Caco-2 (cell line): ENCODE data around the gene CD226. TPM values are rescaled to one million over a fixed set of nuclear protein-coding genes. Genes with fewer than 3 reads are reported as not detected.

ENCODE experiments used
- BruUV-seq: library from RNA; stranded (reverse); fragments of 400-500 nt; replicated peaks from 2 replicates; lab custom pipeline; 2021; lab: Mats Ljungman, UMichigan
- CTCF ChIA-PET: fragments of 300-600 bp; sonication (Branson Sonifier 250); formaldehyde crosslinking; loops from one replicate; lab custom pipeline; 2022; ENCODE audit warnings: antibody characterized with exemption; lab: Charles Lee
- POLR2A ChIA-PET: fragments of 300-600 bp; sonication (Branson Sonifier 250); formaldehyde crosslinking; loops from one replicate; lab custom pipeline; 2022; ENCODE audit warnings: antibody characterized with exemption; lab: Charles Lee
- DNase-seq, 2 experiments: peaks; one replicate each; pipeline versions ENCODE4 v3.0.0 to v3.0.0-alpha.2; 2020 to 2022
- H3K27me3 ChIP-seq: replicated peaks from 2 replicates; pipeline ENCODE4 v1.6.0; 2011; ENCODE audit warnings: low read length; ENCODE audit not compliant: control insufficient read depth, insufficient read depth
- H3K36me3 ChIP-seq: 2 replicates; pipeline ENCODE4 v1.5.1; 2011; ENCODE audit warnings: low read length; ENCODE audit not compliant: control insufficient read depth, insufficient read depth
- H3K4me1 ChIP-seq: fragments of 250-450 bp; sonication (Bioruptor Pico); 2 replicates; pipeline ENCODE4 v1.5.1; 2020; ENCODE audit warnings: mild to moderate bottlenecking
- H3K4me3 ChIP-seq: 2 replicates; pipeline ENCODE4 v1.5.1; 2011; ENCODE audit warnings: low read depth, mild to moderate bottlenecking, control low read depth, low read length
- H3K9me3 ChIP-seq: fragments of 250-450 bp; sonication (Bioruptor Pico); 2 replicates; pipeline ENCODE4 v1.5.1; 2020; ENCODE audit warnings: mild to moderate bottlenecking, moderate library complexity
- H3K27ac Mint-ChIP-seq: one replicate; pipeline ENCODE4 v1.8.0; 2022; ENCODE audit warnings: mixed read lengths; ENCODE audit not compliant: unreplicated experiment
- H3K27me3 Mint-ChIP-seq: one replicate; pipeline ENCODE4 v1.8.0; 2022; ENCODE audit warnings: mixed read lengths; ENCODE audit not compliant: insufficient read depth, unreplicated experiment
- H3K36me3 Mint-ChIP-seq: one replicate; pipeline ENCODE4 v1.8.0; 2022; ENCODE audit warnings: mild to moderate bottlenecking, mixed read lengths; ENCODE audit not compliant: insufficient read depth, unreplicated experiment
- H3K4me1 Mint-ChIP-seq: one replicate; pipeline ENCODE4 v1.8.0; 2022; ENCODE audit warnings: low read depth, mixed read lengths; ENCODE audit not compliant: unreplicated experiment
- H3K4me3 Mint-ChIP-seq: one replicate; pipeline ENCODE4 v1.8.0; 2022; ENCODE audit warnings: mild to moderate bottlenecking, moderate library complexity, mixed read lengths; ENCODE audit not compliant: unreplicated experiment
- H3K9me3 Mint-ChIP-seq: one replicate; pipeline ENCODE4 v1.8.0; 2022; ENCODE audit warnings: mixed read lengths; ENCODE audit not compliant: unreplicated experiment
- intact Hi-C: fragments of 100-400 bp; cut with micrococcal nuclease; formaldehyde crosslinking; loops from one replicate; pipeline ENCODE4 v1.10.0; 2022; ENCODE audit not compliant: unreplicated experiment
- total RNA-seq: library from RNA; stranded (reverse); gene quantifications from 2 replicates; pipeline ENCODE4 v1.2.3, GENCODE V29; 2022
- TF ChIP-seq, protein P1 (sequence below), 2 experiments: fragments of 200-600 bp in 1 of 2; IDR thresholded peaks; 1 replicate in 1 of 2; 2 replicates in 1 of 2; pipeline versions ENCODE4 v1.5.1 to v1.8.0; 2011 to 2022; ENCODE audit warnings: antibody characterized with exemption in 1 of 2, control low read depth in 1 of 2, inconsistent platforms in 1 of 2, low read depth in 1 of 2, low read length in 1 of 2, mild to moderate bottlenecking in 1 of 2, moderate library complexity in 1 of 2; ENCODE audit not compliant: insufficient read depth in 1 of 2, severe bottlenecking in 1 of 2, unreplicated experiment in 1 of 2

The CD226 gene
- total RNA-seq, 1 experiment from 2014 or later, result 0.02 TPM

DNA sequence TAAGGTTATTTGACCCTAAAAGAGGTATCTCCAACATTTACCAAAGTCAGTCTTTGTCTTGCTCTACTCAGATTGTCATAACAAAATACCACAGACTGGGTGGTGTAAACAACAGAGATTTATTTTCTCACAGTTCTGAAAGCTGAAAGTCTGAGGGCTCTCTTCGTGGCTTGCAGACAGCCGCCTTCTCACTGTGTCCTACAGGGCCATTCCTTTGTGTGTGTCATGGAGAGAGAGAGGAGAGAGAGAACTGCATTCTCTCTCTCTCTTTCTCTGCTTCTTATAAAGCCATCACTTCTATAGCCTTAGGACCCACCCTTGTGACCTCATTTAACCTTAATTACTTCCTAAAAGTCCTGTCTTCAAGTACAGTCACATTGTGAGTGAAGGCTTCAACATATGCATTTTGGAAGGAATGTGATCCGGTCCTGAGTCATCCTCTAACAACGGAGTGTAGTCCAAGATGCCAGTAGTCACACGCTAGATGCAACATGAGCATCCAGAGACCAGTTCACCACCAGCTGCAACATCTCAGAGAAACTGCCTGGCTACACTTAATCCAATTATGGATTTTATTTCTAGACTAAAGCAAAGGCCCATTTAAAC lies 130.2 kb downstream of the CD226 start:
- POLR2A ChIA-PET, result no interaction called here
- H3K36me3 ChIP-seq, result no peaks in the 10 kb centered on the region
- no peaks in the 10 kb centered on the region for H3K27me3 ChIP-seq
- no TSS peak for BruUV-seq
- H3K4me1 Mint-ChIP-seq, result no peaks in the 10 kb centered on the region
- TF ChIP-seq, protein P1, sequence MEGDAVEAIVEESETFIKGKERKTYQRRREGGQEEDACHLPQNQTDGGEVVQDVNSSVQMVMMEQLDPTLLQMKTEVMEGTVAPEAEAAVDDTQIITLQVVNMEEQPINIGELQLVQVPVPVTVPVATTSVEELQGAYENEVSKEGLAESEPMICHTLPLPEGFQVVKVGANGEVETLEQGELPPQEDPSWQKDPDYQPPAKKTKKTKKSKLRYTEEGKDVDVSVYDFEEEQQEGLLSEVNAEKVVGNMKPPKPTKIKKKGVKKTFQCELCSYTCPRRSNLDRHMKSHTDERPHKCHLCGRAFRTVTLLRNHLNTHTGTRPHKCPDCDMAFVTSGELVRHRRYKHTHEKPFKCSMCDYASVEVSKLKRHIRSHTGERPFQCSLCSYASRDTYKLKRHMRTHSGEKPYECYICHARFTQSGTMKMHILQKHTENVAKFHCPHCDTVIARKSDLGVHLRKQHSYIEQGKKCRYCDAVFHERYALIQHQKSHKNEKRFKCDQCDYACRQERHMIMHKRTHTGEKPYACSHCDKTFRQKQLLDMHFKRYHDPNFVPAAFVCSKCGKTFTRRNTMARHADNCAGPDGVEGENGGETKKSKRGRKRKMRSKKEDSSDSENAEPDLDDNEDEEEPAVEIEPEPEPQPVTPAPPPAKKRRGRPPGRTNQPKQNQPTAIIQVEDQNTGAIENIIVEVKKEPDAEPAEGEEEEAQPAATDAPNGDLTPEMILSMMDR (IDR thresholded peaks at IDR 0.05; ENCODE audit: insufficient read depth in 1 of 2, low read depth in 1 of 2, low read length in 1 of 2, severe bottlenecking in 1 of 2, unreplicated experiment in 1 of 2), result no peak
- H3K36me3 Mint-ChIP-seq, result no peaks in the 10 kb centered on the region
- no peaks in the 10 kb centered on the region for H3K9me3 Mint-ChIP-seq
- H3K9me3 ChIP-seq, result no peaks in the 10 kb centered on the region
- H3K4me3 ChIP-seq, result no peak overlapping the region
- no peaks in the 10 kb centered on the region for H3K4me1 ChIP-seq
- DNase-seq, result no peak
- H3K27ac Mint-ChIP-seq, result no peak overlapping the region
- no peaks in the 10 kb centered on the region for H3K27me3 Mint-ChIP-seq
- CTCF ChIA-PET, result no interaction called here
- no peak overlapping the region for H3K4me3 Mint-ChIP-seq
- intact Hi-C loops, result no loop called here

GRCh38 chr18:69814861-69815385 lies 132.8 kb downstream of the CD226 start:
- Histone ChIP-seq H3K27me3 (no peaks in the 10 kb centered on the region), H3K36me3 (no peaks in the 10 kb centered on the region), H3K9me3 (no peaks in the 10 kb centered on the region), H3K4me1 (no peaks in the 10 kb centered on the region), H3K4me3 (no peak overlapping the region)
- CTCF ChIA-PET, result no interaction called here
- H3K27me3 Mint-ChIP-seq, result no peaks in the 10 kb centered on the region
- peak in 1 of 2 experiments; percentile 1 for DNase-seq
- H3K36me3 Mint-ChIP-seq, result no peaks in the 10 kb centered on the region
- BruUV-seq, result no TSS peak
- POLR2A ChIA-PET, result no interaction called here
- TF ChIP-seq, protein P1 (IDR thresholded peaks at IDR 0.05; ENCODE audit: insufficient read depth in 1 of 2, low read depth in 1 of 2, low read length in 1 of 2, severe bottlenecking in 1 of 2, unreplicated experiment in 1 of 2), result no peak
- no peaks in the 10 kb centered on the region for H3K4me1 Mint-ChIP-seq
- H3K4me3 Mint-ChIP-seq, result no peak overlapping the region
- H3K27ac Mint-ChIP-seq, result no peak overlapping the region
- intact Hi-C loops, result no loop called here
- H3K9me3 Mint-ChIP-seq, result peaks cover 7% of the 10 kb centered on the region

DNA sequence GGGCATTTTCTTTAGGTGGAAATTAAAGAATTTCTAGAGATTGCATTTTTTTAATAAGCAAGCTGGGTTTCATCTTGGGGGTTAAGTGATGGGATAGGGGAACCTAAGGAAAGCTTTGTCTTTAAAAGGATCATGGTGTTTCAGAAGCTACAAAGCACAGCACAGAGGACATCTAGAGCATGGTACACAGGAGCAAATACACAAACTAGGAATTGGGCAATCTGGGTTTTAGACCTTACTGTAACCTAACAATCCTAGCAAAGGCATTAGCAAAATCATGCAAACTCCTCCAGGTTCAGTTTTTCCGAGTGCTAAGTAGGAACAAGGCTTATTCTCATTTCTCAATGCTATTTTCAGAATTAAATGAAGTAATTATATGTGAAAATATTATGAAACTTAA lies 134.1 kb downstream of the CD226 start:
- no peak for DNase-seq
- ChIA-PET POLR2A (no interaction called here), CTCF (no interaction called here)
- Mint-ChIP-seq H3K27ac (no peak overlapping the region), H3K36me3 (no peaks in the 10 kb centered on the region), H3K9me3 (peaks cover 9% of the 10 kb centered on the region), H3K27me3 (no peaks in the 10 kb centered on the region), H3K4me1 (peaks cover under 1% of the 10 kb centered on the region), H3K4me3 (no peak overlapping the region)
- Histone ChIP-seq H3K36me3 (no peaks in the 10 kb centered on the region), H3K4me3 (no peak overlapping the region), H3K4me1 (no peaks in the 10 kb centered on the region), H3K9me3 (no peaks in the 10 kb centered on the region), H3K27me3 (no peaks in the 10 kb centered on the region)
- intact Hi-C loops, result no loop called here
- BruUV-seq, result no TSS peak
- TF ChIP-seq, protein P1 (IDR thresholded peaks at IDR 0.05; ENCODE audit: insufficient read depth in 1 of 2, low read depth in 1 of 2, low read length in 1 of 2, severe bottlenecking in 1 of 2, unreplicated experiment in 1 of 2), result no peak
